ENCODE results near the gene ARAP3.

ARAP3 gene

DNA sequence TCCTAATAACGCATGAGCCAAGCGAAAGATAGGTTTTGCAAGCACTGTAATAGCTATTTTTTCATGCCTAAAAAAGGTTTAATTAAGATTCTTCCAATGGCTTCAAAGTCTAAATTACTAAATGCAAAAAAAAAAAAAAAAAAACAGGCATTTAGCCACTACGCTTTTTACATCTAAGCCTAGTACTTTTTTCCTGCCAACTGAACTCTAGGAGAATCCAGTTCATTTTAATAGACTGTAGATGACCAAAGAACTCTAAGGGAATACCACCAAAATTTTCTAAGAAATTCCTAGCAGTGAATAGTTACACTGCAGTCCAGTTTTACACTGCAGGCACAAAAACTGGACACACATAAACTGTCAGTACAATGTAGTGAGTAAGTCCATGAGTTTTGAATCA lies 73.0 kb downstream of the ARAP3 start:
- no peak for TF ChIP-seq CTCF (IDR thresholded peaks at IDR 0.05; ENCODE audit: borderline replicate concordance, insufficient read depth, low read depth, low read length)
- no peak overlapping the region for H3K4me3 ChIP-seq (ENCODE audit: low read depth, low read length)

- H3K4me3 ChIP-seq (ENCODE audit: low read depth, low read length): no peak overlapping the region
- no peak for TF ChIP-seq CTCF (IDR thresholded peaks at IDR 0.05; ENCODE audit: borderline replicate concordance, insufficient read depth, low read depth, low read length)
Observed at GRCh38 chr5:141608557-141608956, 73.5 kb downstream of the ARAP3 start.

GRCh38 chr5:141608046-141608445 lies 74.0 kb downstream of the ARAP3 start:
- H3K4me3 ChIP-seq (ENCODE audit: low read depth, low read length): no peak overlapping the region
- no peak for TF ChIP-seq CTCF (IDR thresholded peaks at IDR 0.05; ENCODE audit: borderline replicate concordance, insufficient read depth, low read depth, low read length)

GRCh38 chr5:141605523-141606277 lies 76.3 kb downstream of the ARAP3 start:
- H3K4me3 ChIP-seq (ENCODE audit: low read depth, low read length): no peak overlapping the region
- no peak for TF ChIP-seq CTCF (IDR thresholded peaks at IDR 0.05; ENCODE audit: borderline replicate concordance, insufficient read depth, low read depth, low read length)

- no peak overlapping the region for H3K4me3 ChIP-seq (ENCODE audit: low read depth, low read length)
- no peak for TF ChIP-seq CTCF (IDR thresholded peaks at IDR 0.05; ENCODE audit: borderline replicate concordance, insufficient read depth, low read depth, low read length)
Observed at GRCh38 chr5:141603923-141604717, 77.9 kb downstream of the ARAP3 start.
